ENCODE results near the gene SLC37A1.

Gene SLC37A1

GRCh38 chr21:42496120-42496838 is 17.4 kb upstream of the SLC37A1 start, which contains the start of gene RSPH1:
TSS of gene RSPH1 (minus strand) at chr21:42496224. CDS start at chr21:42496186, 38 bp downstream.
- peak within 1 kb of the TSS; percentile 77 for H3K4me3 ChIP-seq (ENCODE audit: low read length)
- peak; percentile 92 for DNase-seq (ENCODE audit: low read depth)
- TF ChIP-seq CTCF (conservative IDR thresholded peaks at IDR 0.05; ENCODE audit: low read depth, low read length), result no peak

DNA sequence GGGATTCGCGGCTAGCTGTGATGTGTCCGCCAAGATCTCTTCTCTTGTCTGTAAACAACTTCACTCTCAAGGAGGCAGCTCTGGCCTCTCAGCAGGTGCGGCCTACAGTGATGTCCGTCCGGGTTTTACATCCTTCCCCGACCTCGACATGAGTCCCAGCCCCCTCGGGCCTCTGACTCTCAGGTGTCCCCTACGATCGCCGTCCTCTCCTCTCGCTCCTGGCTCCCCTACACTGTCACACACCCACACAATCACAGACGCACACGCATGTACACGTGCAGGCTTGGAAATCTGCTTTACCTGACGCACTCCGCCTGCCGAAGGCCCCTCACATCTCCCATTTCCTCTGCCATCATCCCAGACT is 16.8 kb upstream of the SLC37A1 start:
- DNase-seq (ENCODE audit: low read depth), result no peak
- no peak for TF ChIP-seq CTCF (conservative IDR thresholded peaks at IDR 0.05; ENCODE audit: low read depth, low read length)

GRCh38 chr21:42498012-42498411 is 15.6 kb upstream of the SLC37A1 start:
- no peak for TF ChIP-seq CTCF (conservative IDR thresholded peaks at IDR 0.05; ENCODE audit: low read depth, low read length)
- DNase-seq (ENCODE audit: low read depth), result no peak
- H3K4me3 ChIP-seq (ENCODE audit: low read length), result no peak overlapping the region

More for the DNA sequence above, 16.8 kb upstream of the SLC37A1 start:
- peak overlapping the region; percentile 76 for H3K4me3 ChIP-seq (ENCODE audit: low read length)

DNA sequence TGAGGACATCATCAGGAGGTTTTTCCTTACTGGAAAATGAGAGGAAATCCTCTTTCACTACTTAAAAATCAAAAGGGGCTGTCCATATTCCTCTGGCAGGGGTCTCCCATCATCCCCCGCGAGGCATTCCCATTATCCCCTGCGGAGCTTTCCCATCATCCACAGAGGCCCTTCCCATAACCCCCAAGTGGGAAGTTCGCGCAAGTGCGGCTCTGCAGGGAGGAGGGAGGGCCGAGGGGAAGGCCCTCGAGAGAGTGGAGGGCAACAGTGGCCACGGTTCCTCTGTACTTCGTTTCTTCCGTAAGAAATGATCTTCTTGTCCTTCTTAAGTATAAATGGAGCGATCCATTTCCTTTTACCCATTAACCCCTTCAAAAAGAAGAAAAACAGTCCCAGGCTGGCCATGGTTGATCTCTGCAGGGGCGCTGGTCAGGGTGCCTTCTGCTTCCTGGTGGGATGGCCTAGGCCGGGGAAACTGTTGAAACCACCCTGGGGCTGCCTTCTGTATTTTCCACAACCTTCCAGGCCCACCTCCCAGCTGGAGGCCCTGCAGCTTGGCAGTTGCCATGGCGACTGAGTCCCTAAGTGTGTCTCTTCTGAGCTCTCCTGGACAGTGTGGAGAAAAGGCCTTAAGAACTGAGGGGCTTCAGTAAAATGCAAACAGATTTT is 14.1 kb upstream of the SLC37A1 start:
- no peak for TF ChIP-seq CTCF (conservative IDR thresholded peaks at IDR 0.05; ENCODE audit: low read depth, low read length)
- DNase-seq (ENCODE audit: low read depth), result no peak
- H3K4me3 ChIP-seq (ENCODE audit: low read length), result no peak overlapping the region

GRCh38 chr21:42500225-42500624 is 13.4 kb upstream of the SLC37A1 start:
- TF ChIP-seq CTCF (conservative IDR thresholded peaks at IDR 0.05; ENCODE audit: low read depth, low read length), result no peak
- DNase-seq (ENCODE audit: low read depth), result no peak
- H3K4me3 ChIP-seq (ENCODE audit: low read length), result no peak overlapping the region

- no peak for DNase-seq (ENCODE audit: low read depth)
- TF ChIP-seq CTCF (conservative IDR thresholded peaks at IDR 0.05; ENCODE audit: low read depth, low read length), result no peak
- no peak overlapping the region for H3K4me3 ChIP-seq (ENCODE audit: low read length)
Observed at GRCh38 chr21:42500736-42501135, 12.9 kb upstream of the SLC37A1 start.

DNA sequence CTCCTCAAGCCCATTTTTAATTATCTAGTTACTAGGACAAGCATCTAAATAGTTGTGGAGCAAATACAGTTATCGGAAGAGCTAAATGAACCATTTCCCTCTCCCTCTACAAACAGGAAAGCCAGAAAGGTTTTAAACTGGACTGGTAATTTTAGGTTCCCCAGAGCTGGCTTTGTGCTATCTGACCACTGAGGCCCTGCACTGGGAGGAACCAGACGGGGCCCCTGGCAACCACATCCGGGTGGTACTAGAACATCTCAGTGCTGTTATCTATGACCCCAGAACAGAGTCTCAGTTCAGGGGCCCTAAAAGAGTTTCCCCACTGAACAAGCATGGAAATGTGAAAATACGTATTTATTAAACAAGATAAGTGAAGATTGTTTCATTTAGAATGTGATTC is 9.9 kb upstream of the SLC37A1 start:
- no peak for DNase-seq (ENCODE audit: low read depth)
- TF ChIP-seq CTCF (conservative IDR thresholded peaks at IDR 0.05; ENCODE audit: low read depth, low read length), result no peak
- H3K4me3 ChIP-seq (ENCODE audit: low read length), result no peak overlapping the region

Measured in retinal pigment epithelial cell (primary cell).